GM21360 (cell line): Measurements from ENCODE around the gene ANKRD53.

Source experiments
- ATAC-seq: cut with Tn5 transposase; IDR thresholded peaks from one replicate; pipeline ENCODE4 v1.9.1; 2021; ENCODE audit warnings: mild to moderate bottlenecking, moderate library complexity; ENCODE audit not compliant: unreplicated experiment

The ANKRD53 gene

DNA sequence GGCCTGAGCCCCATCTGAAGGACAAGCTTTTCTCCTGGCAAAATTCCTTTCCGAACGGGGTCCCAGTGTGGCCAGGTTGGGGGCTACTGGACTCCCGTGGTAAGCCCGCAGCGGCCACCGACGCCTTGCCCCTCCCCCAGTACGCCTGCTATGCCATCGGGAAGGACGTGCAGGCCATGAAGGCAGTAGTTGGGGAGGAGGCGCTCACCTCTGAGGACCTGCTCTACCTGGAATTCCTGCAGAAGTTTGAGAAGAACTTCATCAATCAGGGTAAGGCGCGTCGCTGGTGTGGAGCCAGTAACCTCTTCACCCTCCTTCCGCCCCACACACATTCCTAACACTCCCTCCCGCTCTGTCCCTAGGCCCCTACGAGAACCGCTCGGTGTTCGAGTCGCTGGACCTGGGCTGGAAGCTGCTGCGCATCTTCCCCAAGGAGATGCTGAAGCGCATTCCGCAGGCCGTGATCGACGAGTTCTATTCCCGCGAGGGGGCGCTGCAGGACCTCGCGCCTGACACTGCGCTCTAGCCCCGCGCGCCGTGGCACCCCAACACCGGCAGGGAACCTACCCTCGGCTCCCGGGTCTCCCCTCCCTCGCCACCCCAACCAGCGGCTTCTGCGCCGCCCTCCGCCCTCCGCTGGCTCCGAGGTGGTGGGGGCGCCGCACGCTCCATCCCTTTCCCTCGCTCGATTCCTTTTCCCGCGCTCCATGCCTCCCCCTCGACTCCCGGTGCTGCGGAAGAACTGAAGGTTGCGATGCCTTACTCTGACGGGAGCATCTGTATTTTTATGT is 13.6 kb upstream of the ANKRD53 start:
- peak; percentile 89 for ATAC-seq

DNA sequence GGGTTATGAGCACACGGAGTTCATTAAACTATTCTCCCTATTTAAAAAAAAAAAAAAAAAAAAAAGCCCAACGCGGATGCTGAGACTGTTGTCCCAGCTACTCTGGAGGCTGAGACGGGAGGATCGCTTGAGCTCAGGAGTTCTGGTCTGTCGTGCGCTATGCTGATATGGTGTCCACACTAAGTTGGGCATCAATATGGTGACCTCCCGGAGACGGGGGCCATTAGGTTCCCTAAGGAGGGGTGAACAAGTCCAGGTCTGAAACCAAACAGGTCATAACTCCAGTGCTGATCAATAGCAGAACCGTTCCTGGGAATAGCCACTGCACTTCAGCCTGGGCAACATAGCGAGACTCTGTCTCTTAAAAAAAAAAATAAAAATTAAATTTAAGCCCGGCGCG is 12.9 kb upstream of the ANKRD53 start:
- no peak for ATAC-seq

DNA sequence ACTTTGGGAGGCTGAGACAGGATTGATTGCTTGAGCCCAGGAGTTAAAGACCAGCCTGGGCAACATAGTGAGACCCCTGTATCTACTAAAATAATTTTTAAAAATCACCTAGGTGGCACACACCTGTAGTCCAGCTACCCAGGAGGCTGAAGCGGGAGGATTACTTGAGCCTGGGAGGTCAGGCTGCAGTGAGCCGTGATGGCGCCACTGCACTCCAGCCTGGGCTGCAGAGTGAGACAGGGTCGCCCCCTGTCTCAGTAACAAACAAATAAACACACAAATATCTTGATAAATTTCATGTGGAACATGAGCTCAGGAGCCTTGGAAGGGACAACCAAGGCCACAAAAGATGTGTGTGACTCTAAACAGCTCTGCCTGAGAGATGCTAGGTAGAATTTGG is 11.7 kb upstream of the ANKRD53 start:
- no peak for ATAC-seq

GRCh38 chr2:70967189-70967588 is 11.2 kb upstream of the ANKRD53 start:
- no peak for ATAC-seq

- ATAC-seq = no peak
Measured at GRCh38 chr2:70974592-70974991, 3.8 kb upstream of the ANKRD53 start.

DNA sequence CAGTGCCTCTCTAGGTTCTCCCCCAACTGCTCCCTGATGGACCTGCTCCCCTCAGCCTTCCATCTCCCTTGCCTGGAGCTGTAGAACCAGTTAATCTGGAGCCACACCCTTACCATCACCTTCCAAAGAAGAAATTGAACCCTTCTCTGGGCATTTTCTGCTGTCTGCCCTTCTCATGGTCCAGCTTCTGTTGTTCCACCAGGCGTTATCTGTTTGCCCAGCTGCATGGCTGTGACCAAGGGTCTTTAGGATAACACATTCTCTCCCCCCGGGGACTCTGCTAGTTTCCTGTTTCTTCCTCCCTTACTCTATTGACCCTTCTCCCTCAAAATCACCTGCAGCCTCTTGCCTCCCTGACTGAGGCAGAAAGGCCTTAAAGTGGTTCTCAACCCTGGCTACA is 3.2 kb upstream of the ANKRD53 start:
- no peak for ATAC-seq

- no peak for ATAC-seq
Measured at GRCh38 chr2:70977605-70978205, 725 bp upstream of the ANKRD53 start.

DNA sequence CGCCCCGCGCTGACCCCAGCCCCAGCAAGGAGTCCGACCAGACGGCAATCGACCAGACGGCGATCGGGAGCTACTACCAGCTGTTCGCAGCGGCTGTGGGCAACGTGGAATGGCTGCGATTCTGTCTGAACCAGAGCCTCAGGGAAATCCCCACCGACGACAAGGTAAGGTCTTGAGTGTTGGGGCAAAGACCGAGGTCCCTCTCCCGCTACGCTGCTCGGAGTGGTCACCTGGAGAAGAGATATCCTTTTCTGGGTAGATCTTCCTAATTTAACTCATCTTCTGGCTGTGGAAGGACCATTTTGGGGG is 704 bp downstream of the ANKRD53 start:
- no peak for ATAC-seq

- ATAC-seq = no peak
Measured at GRCh38 chr2:70979626-70980025, 1.2 kb downstream of the ANKRD53 start.

DNA sequence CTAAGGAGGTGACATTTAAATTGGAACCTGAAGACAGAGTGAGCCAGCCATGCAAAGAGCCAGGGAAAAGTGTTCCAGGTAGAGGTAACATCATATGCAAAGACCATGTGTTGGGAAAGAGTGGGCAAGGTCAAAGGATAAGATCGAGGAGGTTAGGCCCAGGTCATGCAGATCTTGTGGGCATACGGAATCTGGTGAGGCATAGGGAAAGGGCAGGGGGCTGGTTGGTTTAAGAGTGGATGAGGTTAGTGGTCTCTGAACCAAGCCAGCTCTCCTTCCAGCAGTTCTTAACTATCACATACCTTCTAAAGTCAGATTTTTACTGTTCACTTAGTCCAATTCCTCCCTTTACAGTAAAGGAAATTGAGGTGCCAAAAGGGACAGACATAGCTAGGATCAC is 3.0 kb downstream of the ANKRD53 start:
- no peak for ATAC-seq

GRCh38 chr2:70981866-70982810 is 3.7 kb downstream of the ANKRD53 start:
- no peak for ATAC-seq

DNA sequence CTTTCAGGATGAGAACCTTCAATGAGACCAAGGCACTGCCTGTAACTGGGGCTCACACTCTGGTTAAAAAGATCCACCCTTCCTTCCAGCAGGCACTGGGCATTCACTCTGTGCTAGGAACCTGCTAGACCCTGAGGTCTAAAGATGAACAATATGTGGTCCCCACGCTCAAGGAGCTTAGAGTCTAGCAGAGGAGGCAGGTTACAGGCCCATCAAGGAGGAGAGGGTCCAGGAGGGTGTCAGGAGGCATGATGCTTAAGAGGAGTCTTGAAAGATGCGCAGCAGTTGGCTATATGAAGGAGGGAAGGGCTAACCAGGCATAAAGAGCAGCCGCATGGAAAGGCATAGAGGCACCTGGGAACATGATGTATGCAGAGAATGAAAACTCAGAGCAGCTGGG is 4.5 kb downstream of the ANKRD53 start:
- ATAC-seq = no peak

DNA sequence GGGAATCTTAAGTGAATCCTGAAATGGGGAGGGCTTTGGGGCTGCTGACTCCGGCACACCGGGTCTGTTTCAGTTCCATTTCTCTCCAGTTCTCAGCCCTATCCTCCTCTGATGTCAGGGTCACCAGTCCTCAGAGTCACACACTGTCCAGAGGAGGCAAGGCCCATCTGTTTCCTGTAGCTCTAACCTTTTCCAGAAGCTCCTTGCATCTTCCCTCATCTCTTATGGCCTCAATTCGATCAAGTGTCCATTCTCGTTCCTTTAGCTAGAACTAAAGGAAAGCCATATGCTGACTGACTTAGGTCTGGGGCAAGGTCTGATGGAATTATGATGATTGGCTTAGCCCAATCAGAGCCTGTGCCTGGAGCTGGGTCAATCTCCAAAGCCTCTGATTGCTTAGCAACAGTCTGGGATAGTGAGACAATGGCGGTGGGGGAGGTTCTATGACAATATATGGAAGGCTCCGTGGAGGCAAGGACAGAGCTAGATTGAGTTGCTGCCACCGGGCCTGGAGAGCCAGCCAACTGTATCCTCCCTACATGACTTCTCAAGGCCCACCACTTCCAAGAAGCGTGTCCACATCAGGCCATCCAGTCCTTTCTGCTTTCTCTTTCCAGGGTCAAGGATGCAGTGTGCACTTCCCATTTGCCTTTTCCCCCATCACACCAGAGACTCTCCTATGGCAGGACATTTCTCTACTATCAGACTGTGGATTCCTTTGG is 5.2 kb downstream of the ANKRD53 start:
- no peak for ATAC-seq

GRCh38 chr2:70984228-70984575 is 5.8 kb downstream of the ANKRD53 start:
- ATAC-seq = no peak

DNA sequence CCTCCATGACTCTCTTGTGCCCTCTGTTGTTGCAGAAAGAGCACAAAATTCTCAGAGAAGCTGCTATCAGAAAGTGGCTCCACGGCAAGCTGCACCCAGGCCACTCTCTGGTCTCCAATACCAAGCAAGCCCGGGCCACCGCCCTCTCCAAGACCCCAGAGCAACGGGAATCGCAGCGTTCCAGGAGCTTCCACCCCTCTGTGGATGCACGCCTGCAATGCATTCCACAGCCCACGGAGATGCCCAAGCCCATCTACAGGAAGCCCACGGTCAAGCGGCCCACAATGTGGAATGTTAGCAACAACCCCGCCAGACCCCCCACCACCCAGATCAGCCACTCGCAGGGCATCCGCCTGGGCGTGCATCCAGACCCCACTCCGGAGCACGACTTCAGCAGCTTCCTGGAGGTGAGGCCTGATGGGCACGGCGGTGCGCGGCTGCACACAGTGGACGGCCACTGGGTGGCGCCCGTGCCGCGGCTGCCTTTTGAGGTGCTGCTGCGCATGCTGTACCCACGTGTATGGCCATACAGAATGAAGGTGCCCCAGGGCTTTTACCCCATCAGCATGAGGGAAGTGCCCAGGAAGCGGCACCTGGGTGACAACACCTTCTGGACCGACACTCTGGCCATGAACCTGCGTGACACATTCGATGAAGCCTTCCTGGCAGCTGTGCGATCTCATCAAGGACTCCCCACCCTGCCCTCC is 6.3 kb downstream of the ANKRD53 start:
- ATAC-seq = peak; percentile 94

DNA sequence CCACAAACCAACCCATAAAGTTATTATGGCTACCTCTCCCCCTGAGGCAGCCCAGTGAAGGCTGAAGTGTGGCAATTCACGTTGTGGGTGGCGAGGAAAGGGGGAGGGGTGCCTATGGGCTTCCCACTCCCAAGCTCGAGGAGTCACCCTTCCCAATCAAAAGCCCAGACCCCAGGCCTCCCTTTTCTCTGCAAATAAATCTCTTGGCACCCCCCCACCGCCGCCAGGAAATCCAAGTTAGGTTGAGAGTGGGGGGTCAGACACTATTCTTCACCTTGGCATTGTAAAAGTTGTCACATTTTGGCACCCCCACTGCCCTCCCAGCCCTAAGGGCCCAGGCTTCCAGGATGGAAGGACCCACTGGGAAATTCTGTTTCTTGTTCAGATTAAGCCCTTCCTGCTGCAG is 6.9 kb downstream of the ANKRD53 start:
- no peak for ATAC-seq

DNA sequence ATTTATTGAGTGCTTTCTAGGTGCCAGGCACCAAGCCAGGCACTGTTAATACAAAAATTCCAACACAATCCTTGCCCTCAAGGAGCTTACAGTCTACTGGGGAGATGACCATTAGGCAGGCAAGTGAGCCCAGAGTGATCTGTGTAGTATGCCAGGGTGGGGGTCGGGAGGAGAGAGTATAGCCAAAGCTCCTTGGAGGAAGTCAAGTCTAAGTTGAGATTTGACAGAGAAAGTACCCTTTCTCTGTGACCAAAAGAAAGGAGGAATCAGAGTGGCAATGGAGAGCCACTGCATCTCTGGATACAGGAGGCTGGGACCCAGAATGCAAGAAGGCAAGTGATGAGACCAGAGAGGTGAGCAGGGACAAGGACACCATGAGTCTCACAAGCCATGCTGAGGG is 7.5 kb downstream of the ANKRD53 start:
- ATAC-seq = no peak

- ATAC-seq = no peak
Measured at GRCh38 chr2:70986499-70987189, 8.2 kb downstream of the ANKRD53 start.

- ATAC-seq = no peak
Measured at GRCh38 chr2:70987386-70987785, 9.0 kb downstream of the ANKRD53 start.

GRCh38 chr2:70988151-70988550 is 9.7 kb downstream of the ANKRD53 start:
- ATAC-seq = no peak
